OCI-LY1 (cell line): Measurements from ENCODE around the gene RHOU.

Source experiments
- H2AFZ ChIP-seq: fragments of 200-600 bp; sonication (generic), shearing (Covaris generic); 2 replicates; pipeline ENCODE4 v1.6.0; 2014; ENCODE audit warnings: antibody characterized with exemption, mild to moderate bottlenecking, low read length
- H3F3A ChIP-seq: fragments of 200-600 bp; sonication (generic), shearing (Covaris generic); 2 replicates; pipeline ENCODE4 v1.6.0; 2014; ENCODE audit warnings: mild to moderate bottlenecking, antibody characterized with exemption, low read length, moderate library complexity; ENCODE audit not compliant: insufficient read depth
- H3K27ac ChIP-seq: fragments of 200-600 bp; sonication (generic); 2 replicates; pipeline ENCODE4 v1.5.1; 2014; ENCODE audit warnings: low read length, mixed run types, mild to moderate bottlenecking, low read depth; ENCODE audit not compliant: poor library complexity, severe bottlenecking
- H3K27me3 ChIP-seq: fragments of 200-600 bp; sonication (generic); 2 replicates; pipeline ENCODE4 v1.6.0; 2014; ENCODE audit warnings: antibody characterized with exemption, mild to moderate bottlenecking, low read length, moderate library complexity; ENCODE audit not compliant: insufficient read depth
- H3K36me3 ChIP-seq: fragments of 200-600 bp; sonication (generic); 2 replicates; pipeline ENCODE4 v1.6.1; 2014; ENCODE audit warnings: mild to moderate bottlenecking, antibody characterized with exemption, low read length, moderate library complexity, mixed read lengths; ENCODE audit not compliant: insufficient read depth
- H3K4me1 ChIP-seq: fragments of 200-600 bp; sonication (generic); 2 replicates; pipeline ENCODE4 v1.5.1; 2014; ENCODE audit warnings: mild to moderate bottlenecking, low read length, moderate library complexity; ENCODE audit not compliant: insufficient read depth, severe bottlenecking
- H3K4me2 ChIP-seq: fragments of 200-600 bp; sonication (generic), shearing (Covaris generic); 2 replicates; pipeline ENCODE4 v1.6.1; 2014; ENCODE audit warnings: low read length
- H3K4me3 ChIP-seq: fragments of 200-600 bp; sonication (generic); 2 replicates; pipeline ENCODE4 v1.5.1; 2014; ENCODE audit warnings: low read length, low read depth, mild to moderate bottlenecking, mixed read lengths; ENCODE audit not compliant: poor library complexity, severe bottlenecking
- H3K79me2 ChIP-seq: fragments of 200-600 bp; shearing (Covaris generic); 2 replicates; pipeline ENCODE4 v1.6.1; 2016; ENCODE audit warnings: mixed run types, low read length, mixed read lengths; ENCODE audit not compliant: insufficient read depth
- H3K9ac ChIP-seq: fragments of 200-600 bp; sonication (generic), shearing (Covaris generic); 2 replicates; pipeline ENCODE4 v1.6.1; 2014; ENCODE audit warnings: mild to moderate bottlenecking, low read length, mixed read lengths
- H3K9me2 ChIP-seq: fragments of 200-600 bp; sonication (generic), shearing (Covaris generic); 2 replicates; pipeline ENCODE4 v1.6.1; 2014; ENCODE audit warnings: low read depth, mild to moderate bottlenecking, low read length, mixed read lengths
- H3K9me3 ChIP-seq: fragments of 200-600 bp; shearing (Covaris generic); 2 replicates; pipeline ENCODE4 v1.6.1; 2014; ENCODE audit warnings: low read length, mixed read lengths
- H4K20me1 ChIP-seq: fragments of 200-600 bp; sonication (generic), shearing (Covaris generic); 2 replicates; pipeline ENCODE4 v1.6.0; 2016; ENCODE audit warnings: mild to moderate bottlenecking, low read length; ENCODE audit not compliant: insufficient read depth
- CTCF ChIP-seq: fragments of 200-600 bp; sonication (generic), shearing (Covaris generic); IDR thresholded peaks from 2 replicates; pipeline ENCODE4 v1.5.1; 2017; ENCODE audit warnings: mild to moderate bottlenecking, antibody characterized with exemption, low read length, moderate library complexity, mixed read lengths
- EZH2 ChIP-seq: fragments of 200-600 bp; sonication (generic), shearing (Covaris generic); IDR thresholded peaks from 2 replicates; pipeline ENCODE4 v1.8.0; 2017; ENCODE audit warnings: borderline replicate concordance, mixed run types, mild to moderate bottlenecking, antibody characterized with exemption, low read length, moderate library complexity, mixed read lengths

RHOU gene

GRCh38 chr1:228750915-228751314, 15.6 kb downstream of the RHOU start:
- no peaks in the 10 kb centered on the region for H4K20me1 ChIP-seq
- no peak overlapping the region for H2AFZ ChIP-seq
- no peaks in the 10 kb centered on the region for H3K9me2 ChIP-seq
- no peaks in the 10 kb centered on the region for H3K79me2 ChIP-seq
- TF ChIP-seq CTCF (no peak), EZH2 (no peak)
- no peaks in the 10 kb centered on the region; the same call in 1 of the 2 replicates for H3K27me3 ChIP-seq
- H3F3A ChIP-seq, result no peaks in the 10 kb centered on the region
- H3K4me1 ChIP-seq, result no peaks in the 10 kb centered on the region
- H3K4me2 ChIP-seq, result no peak overlapping the region
- no peak overlapping the region for H3K9ac ChIP-seq
- no peaks in the 10 kb centered on the region for H3K9me3 ChIP-seq
- no peaks in the 10 kb centered on the region for H3K36me3 ChIP-seq
- H3K4me3 ChIP-seq, result no peak overlapping the region
- no peak overlapping the region for H3K27ac ChIP-seq

GRCh38 chr1:228751360-228752098, 16.2 kb downstream of the RHOU start:
- H2AFZ ChIP-seq, result no peak overlapping the region
- H3F3A ChIP-seq, result no peaks in the 10 kb centered on the region
- no peak overlapping the region for H3K27ac ChIP-seq
- H3K4me3 ChIP-seq, result no peak overlapping the region
- H3K9me2 ChIP-seq, result no peaks in the 10 kb centered on the region
- H3K4me2 ChIP-seq, result no peak overlapping the region
- no peaks in the 10 kb centered on the region for H3K4me1 ChIP-seq
- H3K9me3 ChIP-seq, result no peaks in the 10 kb centered on the region
- TF ChIP-seq EZH2, result no peak
- TF ChIP-seq CTCF, result no peak
- H3K27me3 ChIP-seq, result no peaks in the 10 kb centered on the region; the same call in 1 of the 2 replicates
- H4K20me1 ChIP-seq, result no peaks in the 10 kb centered on the region
- no peaks in the 10 kb centered on the region for H3K36me3 ChIP-seq
- H3K9ac ChIP-seq, result no peak overlapping the region
- no peaks in the 10 kb centered on the region for H3K79me2 ChIP-seq

- Histone ChIP-seq H3K4me1 (no peaks in the 10 kb centered on the region), H3K27me3 (no peaks in the 10 kb centered on the region; the same call in 1 of the 2 replicates), H3K27ac (no peak overlapping the region), H3K79me2 (no peaks in the 10 kb centered on the region), H3K4me2 (no peak overlapping the region), H3K9me3 (no peaks in the 10 kb centered on the region), H3K4me3 (no peak overlapping the region), H2AFZ (no peak overlapping the region), H3K36me3 (no peaks in the 10 kb centered on the region), H3K9me2 (no peaks in the 10 kb centered on the region), H4K20me1 (no peaks in the 10 kb centered on the region), H3F3A (no peaks in the 10 kb centered on the region), H3K9ac (no peak overlapping the region)
- no peak for TF ChIP-seq CTCF
- TF ChIP-seq EZH2, result no peak
These were observed 17.0 kb downstream of the RHOU start for GRCh38 chr1:228752258-228752657.
